ENCODE data around the gene TMBIM6.

The TMBIM6 gene

DNA sequence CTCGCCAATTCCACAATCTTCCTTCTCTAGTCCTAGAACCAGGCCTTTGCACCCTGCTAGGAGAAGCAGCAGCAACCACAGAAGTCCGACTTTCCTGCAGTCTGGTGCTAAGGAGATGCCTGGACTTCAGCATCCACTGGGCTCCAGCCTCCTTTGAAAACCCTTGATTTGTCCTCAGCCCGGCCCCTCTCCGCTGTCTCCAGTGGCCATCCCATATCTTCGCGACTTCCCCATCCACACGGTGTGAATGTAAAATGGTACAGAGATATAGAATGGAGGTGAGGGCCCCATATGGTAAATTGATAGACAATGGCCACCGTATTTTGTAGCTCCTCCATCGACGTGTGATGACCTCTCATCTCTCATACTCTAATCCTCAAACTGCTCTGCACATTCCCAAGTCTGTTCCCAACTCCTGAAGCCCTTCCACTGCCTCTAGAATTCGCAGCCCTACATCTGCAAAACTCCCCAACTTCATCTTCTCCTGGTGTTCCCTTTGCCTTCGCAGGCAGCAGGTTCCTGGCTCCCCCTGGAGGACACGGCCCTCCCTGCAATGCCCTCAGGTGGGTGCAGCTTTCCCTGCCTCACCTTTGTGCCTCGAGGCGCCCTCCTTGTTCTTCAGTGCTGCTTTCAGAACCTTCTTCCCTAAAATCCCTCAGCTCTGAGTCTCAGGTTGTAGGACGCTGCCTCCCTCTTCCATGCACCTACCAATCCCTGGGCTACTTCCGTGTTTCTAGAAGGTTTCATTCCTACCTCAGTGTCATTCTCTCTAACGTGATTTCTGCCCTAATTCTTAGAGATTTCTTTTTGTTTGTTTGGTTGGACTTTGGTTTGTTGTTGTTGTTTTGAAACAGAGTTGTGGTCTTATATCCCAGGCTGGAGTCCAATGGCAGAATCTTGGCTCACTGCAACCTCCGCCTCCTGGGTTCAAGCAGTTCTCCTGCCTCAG lies 36.7 kb downstream of the TMBIM6 start:
- no peaks in the 10 kb centered on the region for H3K4me1 ChIP-seq (ENCODE audit: control insufficient read depth, insufficient read depth, low read length)
- no peaks in the 10 kb centered on the region for H3K9me3 ChIP-seq (ENCODE audit: control insufficient read depth, insufficient read depth, low read depth, low read length)
- CTCF ChIA-PET = interaction anchor here (0.5 to 5.3 kb wide), 54 partner anchors 8 to 1047 kb away, joined by 3 to 96 read pairs (median 5); partner anchors contain the start of genes NCKAP5L and TMBIM6
- POLR2A ChIA-PET = interaction anchor here (0.5 to 1.8 kb wide), 7 partner anchors 9 to 231 kb away, joined by 3 to 7 read pairs (median 4); partner anchors contain the start of gene TMBIM6
- H3K27ac ChIP-seq (ENCODE audit: extremely low read depth, low read depth, low read length) = no peak overlapping the region
- no peaks in the 10 kb centered on the region for H3K36me3 ChIP-seq (ENCODE audit: control insufficient read depth in 2 of 2, insufficient read depth in 1 of 2, low read length in 2 of 2)
- no peak overlapping the region for H3K4me3 ChIP-seq (ENCODE audit: low read depth, low read length)
- TF ChIP-seq ZNF621 (tag by site-specific recombination; IDR thresholded peaks at IDR 0.05) (no peak), ZNF664 (tag by site-specific recombination; IDR thresholded peaks at IDR 0.05) (no peak), ZNF654 (tag by site-specific recombination; IDR thresholded peaks at IDR 0.05; ENCODE audit: low read depth) (0 out of 2 replicates have a peak, but pooled peaks have one; percentile 18), ZNF138 (tag by site-specific recombination; IDR thresholded peaks at IDR 0.05; ENCODE audit: borderline replicate concordance) (no peak), YY2 (tag by site-specific recombination; IDR thresholded peaks at IDR 0.05) (no peak), ZNF692 (tag by site-specific recombination; IDR thresholded peaks at IDR 0.05) (no peak), CTCF (tag by site-specific recombination; IDR thresholded peaks at IDR 0.05) (peak; percentile 82), ZBTB11 (tag by site-specific recombination; conservative IDR thresholded peaks at IDR 0.05; ENCODE audit: low read depth) (no peak), PRDM1 (tag by site-specific recombination; IDR thresholded peaks at IDR 0.05) (no peak), ZSCAN5A (tag by site-specific recombination; IDR thresholded peaks at IDR 0.05) (no peak), SCRT2 (tag by site-specific recombination; IDR thresholded peaks at IDR 0.05) (peak; percentile 42; the same call in 1 of the 2 replicates), ZNF366 (tag by site-specific recombination; conservative IDR thresholded peaks at IDR 0.05) (no peak), BCL6B (tag by site-specific recombination; IDR thresholded peaks at IDR 0.05) (no peak), ZNF2 (tag by site-specific recombination; IDR thresholded peaks at IDR 0.05) (peak; percentile 76; the same call in 1 of the 2 replicates), ZNF623 (tag by site-specific recombination; IDR thresholded peaks at IDR 0.05) (no peak), ZBTB8A (tag by site-specific recombination; IDR thresholded peaks at IDR 0.05) (no peak), ZBTB7A (tag by site-specific recombination; IDR thresholded peaks at IDR 0.05; ENCODE audit: low read depth) (no peak), ZFHX2 (tag by site-specific recombination; conservative IDR thresholded peaks at IDR 0.05) (no peak), ZEB2 (tag by site-specific recombination; IDR thresholded peaks at IDR 0.05) (0 out of 2 replicates have a peak, but pooled peaks have one; percentile 40), ZNF548 (tag by site-specific recombination; IDR thresholded peaks at IDR 0.05) (no peak), ZNF529 (tag by site-specific recombination; IDR thresholded peaks at IDR 0.05; ENCODE audit: insufficient replicate concordance) (no peak)
- TF ChIP-seq, protein P1, sequence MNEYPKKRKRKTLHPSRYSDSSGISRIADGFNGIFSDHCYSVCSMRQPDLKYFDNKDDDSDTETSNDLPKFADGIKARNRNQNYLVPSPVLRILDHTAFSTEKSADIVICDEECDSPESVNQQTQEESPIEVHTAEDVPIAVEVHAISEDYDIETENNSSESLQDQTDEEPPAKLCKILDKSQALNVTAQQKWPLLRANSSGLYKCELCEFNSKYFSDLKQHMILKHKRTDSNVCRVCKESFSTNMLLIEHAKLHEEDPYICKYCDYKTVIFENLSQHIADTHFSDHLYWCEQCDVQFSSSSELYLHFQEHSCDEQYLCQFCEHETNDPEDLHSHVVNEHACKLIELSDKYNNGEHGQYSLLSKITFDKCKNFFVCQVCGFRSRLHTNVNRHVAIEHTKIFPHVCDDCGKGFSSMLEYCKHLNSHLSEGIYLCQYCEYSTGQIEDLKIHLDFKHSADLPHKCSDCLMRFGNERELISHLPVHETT (tag by site-specific recombination; IDR thresholded peaks at IDR 0.05) = no peak
- TF ChIP-seq, protein P2, sequence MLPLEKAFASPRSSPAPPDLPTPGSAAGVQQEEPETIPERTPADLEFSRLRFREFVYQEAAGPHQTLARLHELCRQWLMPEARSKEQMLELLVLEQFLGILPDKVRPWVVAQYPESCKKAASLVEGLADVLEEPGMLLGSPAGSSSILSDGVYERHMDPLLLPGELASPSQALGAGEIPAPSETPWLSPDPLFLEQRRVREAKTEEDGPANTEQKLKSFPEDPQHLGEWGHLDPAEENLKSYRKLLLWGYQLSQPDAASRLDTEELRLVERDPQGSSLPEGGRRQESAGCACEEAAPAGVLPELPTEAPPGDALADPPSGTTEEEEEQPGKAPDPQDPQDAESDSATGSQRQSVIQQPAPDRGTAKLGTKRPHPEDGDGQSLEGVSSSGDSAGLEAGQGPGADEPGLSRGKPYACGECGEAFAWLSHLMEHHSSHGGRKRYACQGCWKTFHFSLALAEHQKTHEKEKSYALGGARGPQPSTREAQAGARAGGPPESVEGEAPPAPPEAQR (tag by site-specific recombination; IDR thresholded peaks at IDR 0.05) = no peak
